ENCODE results near the gene GPC5. TPM values are rescaled to one million over a fixed set of nuclear protein-coding genes. Genes with fewer than 3 reads are reported as not detected.

The GPC5 gene
- total RNA-seq, 1 experiment from 2014 or later = 0.15 TPM

DNA sequence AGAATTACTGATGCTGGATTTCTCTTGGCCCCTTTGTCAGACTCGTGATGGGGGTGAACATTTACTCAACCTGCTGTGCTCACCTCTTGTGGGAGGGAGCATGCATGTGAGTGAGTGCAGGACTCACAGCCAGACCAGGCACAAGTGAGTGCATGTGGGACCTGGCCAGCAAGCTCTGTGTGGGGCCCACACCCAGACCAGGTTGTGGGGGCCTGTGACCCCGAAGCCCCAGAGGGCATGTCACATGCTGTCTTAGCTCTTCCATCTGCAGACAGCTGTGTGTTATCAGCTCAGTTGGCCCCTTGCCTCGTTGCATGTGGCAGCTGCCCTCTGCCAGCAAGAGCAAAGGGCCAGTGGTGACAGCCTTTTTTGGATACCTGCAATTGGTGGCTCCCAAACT, 614.4 kb downstream of the GPC5 start:
- H4K91ac ChIP-seq (ENCODE audit: insufficient read length, low read depth, low read length) = no peak overlapping the region
- no peak overlapping the region for H2BK12ac ChIP-seq (ENCODE audit: insufficient read length, low read depth, low read length)
- H4K20me1 ChIP-seq (ENCODE audit: control insufficient read depth, insufficient read depth, insufficient read length) = no peaks in the 10 kb centered on the region
- H3K9me3 ChIP-seq (ENCODE audit: control insufficient read depth, low read depth, low read length) = no peaks in the 10 kb centered on the region
- H3K27me3 ChIP-seq (ENCODE audit: insufficient read depth, low read length) = no peaks in the 10 kb centered on the region
- no CpG with 5 or more reads among the region's 3 CpGs for WGBS (ENCODE audit: extremely low coverage, insufficient read length, low lambda C conversion rate)
- H3K56ac ChIP-seq (ENCODE audit: insufficient read length, low read depth, low read length) = no peak overlapping the region
- H3K18ac ChIP-seq (ENCODE audit: insufficient read length, low read depth, low read length) = no peak overlapping the region
- DNase-seq = no peak
- H2BK20ac ChIP-seq (ENCODE audit: low read depth, low read length, poor library complexity, severe bottlenecking) = no peak overlapping the region
- H3K23me2 ChIP-seq (ENCODE audit: insufficient read length, low read depth, low read length, poor library complexity, severe bottlenecking) = no peaks in the 10 kb centered on the region
- H2BK15ac ChIP-seq (ENCODE audit: low read depth, low read length) = no peak overlapping the region; the same call in 1 of the 2 replicates
- H3K9ac ChIP-seq (ENCODE audit: extremely low read depth, insufficient read length, low read length) = no peak overlapping the region
- Mint-ChIP-seq H3K36me3 (ENCODE audit: insufficient read depth in 1 of 3, low read depth in 3 of 3) (no peaks in the 10 kb centered on the region), H3K4me1 (no peaks in the 10 kb centered on the region), H3K4me3 (no peak overlapping the region), H3K27ac (no peak overlapping the region), H3K27me3 (ENCODE audit: low read depth) (no peaks in the 10 kb centered on the region; the same call in 1 of the 2 replicates), H3K9me3 (peaks cover 0 to 7% of the 10 kb centered on the region in 2 experiments; a peak in 3 of 5 replicates)
- H3K4me1 ChIP-seq (ENCODE audit: insufficient read depth, low read length) = no peaks in the 10 kb centered on the region
- H2AFZ ChIP-seq (ENCODE audit: low read length) = no peak overlapping the region
- H3T11ph ChIP-seq (ENCODE audit: low read length) = no peak overlapping the region
- H2BK120ac ChIP-seq (ENCODE audit: low read depth, low read length, poor library complexity, severe bottlenecking) = no peak overlapping the region
- no peak overlapping the region for H3K27ac ChIP-seq (ENCODE audit: insufficient read length, low read depth, low read length)
- H3K14ac ChIP-seq (ENCODE audit: insufficient read depth, low read length) = peak overlapping the region; percentile 71
- H3K23ac ChIP-seq (ENCODE audit: insufficient read length, low read depth, low read length) = no peak overlapping the region
- H2BK5ac ChIP-seq (ENCODE audit: insufficient read length, low read length) = no peak overlapping the region
- H4K8ac ChIP-seq (replicated peaks; ENCODE audit: insufficient read length, low read depth, low read length) = no peak overlapping the region
- H3K4ac ChIP-seq (ENCODE audit: low read depth, low read length) = no peak overlapping the region
- no peak overlapping the region for H2AK5ac ChIP-seq (ENCODE audit: insufficient read length, low read length)
- H3K79me1 ChIP-seq (ENCODE audit: insufficient read depth, low read depth, low read length, poor library complexity, severe bottlenecking) = no peaks in the 10 kb centered on the region
- H3K79me2 ChIP-seq (ENCODE audit: insufficient read depth, low read length) = no peaks in the 10 kb centered on the region
- H3K4me2 ChIP-seq (ENCODE audit: insufficient read depth, insufficient read length, low read length) = no peak overlapping the region
- TF ChIP-seq, protein P1, sequence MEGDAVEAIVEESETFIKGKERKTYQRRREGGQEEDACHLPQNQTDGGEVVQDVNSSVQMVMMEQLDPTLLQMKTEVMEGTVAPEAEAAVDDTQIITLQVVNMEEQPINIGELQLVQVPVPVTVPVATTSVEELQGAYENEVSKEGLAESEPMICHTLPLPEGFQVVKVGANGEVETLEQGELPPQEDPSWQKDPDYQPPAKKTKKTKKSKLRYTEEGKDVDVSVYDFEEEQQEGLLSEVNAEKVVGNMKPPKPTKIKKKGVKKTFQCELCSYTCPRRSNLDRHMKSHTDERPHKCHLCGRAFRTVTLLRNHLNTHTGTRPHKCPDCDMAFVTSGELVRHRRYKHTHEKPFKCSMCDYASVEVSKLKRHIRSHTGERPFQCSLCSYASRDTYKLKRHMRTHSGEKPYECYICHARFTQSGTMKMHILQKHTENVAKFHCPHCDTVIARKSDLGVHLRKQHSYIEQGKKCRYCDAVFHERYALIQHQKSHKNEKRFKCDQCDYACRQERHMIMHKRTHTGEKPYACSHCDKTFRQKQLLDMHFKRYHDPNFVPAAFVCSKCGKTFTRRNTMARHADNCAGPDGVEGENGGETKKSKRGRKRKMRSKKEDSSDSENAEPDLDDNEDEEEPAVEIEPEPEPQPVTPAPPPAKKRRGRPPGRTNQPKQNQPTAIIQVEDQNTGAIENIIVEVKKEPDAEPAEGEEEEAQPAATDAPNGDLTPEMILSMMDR (conservative IDR thresholded peaks at IDR 0.05) = no peak
- no peak overlapping the region for H4K5ac ChIP-seq (ENCODE audit: insufficient read length, low read depth, low read length)

All from H9 (cell line).